Ramos (cell line): ENCODE data around the gene GLI2.

Source experiments
- in situ Hi-C: fragments of 300-500 bp; cut with MboI; formaldehyde crosslinking; loops from one replicate; pipeline ENCODE4 v1.14.3; 2022; ENCODE audit warnings: low sequenced_read_pairs; ENCODE audit not compliant: unreplicated experiment

The GLI2 gene

GRCh38 chr2:120750488-120751210 lies 15.0 kb downstream of the GLI2 start:
- in situ Hi-C loops, result no loop called here

- in situ Hi-C loops, result no loop called here
Measured at GRCh38 chr2:120751553-120751952, 15.9 kb downstream of the GLI2 start.

GRCh38 chr2:120754067-120754960 lies 18.6 kb downstream of the GLI2 start:
- in situ Hi-C loops, result no loop called here

- in situ Hi-C loops, result no loop called here
Measured at GRCh38 chr2:120758181-120759144, 22.8 kb downstream of the GLI2 start.

GRCh38 chr2:120759543-120760331 lies 24.1 kb downstream of the GLI2 start:
- in situ Hi-C loops, result no loop called here

- in situ Hi-C loops, result no loop called here
Measured at GRCh38 chr2:120760446-120761135, 24.9 kb downstream of the GLI2 start.

GRCh38 chr2:120761164-120761861 lies 25.6 kb downstream of the GLI2 start:
- in situ Hi-C loops, result no loop called here

GRCh38 chr2:120761911-120762310 lies 26.2 kb downstream of the GLI2 start:
- in situ Hi-C loops, result no loop called here

- in situ Hi-C loops, result no loop called here
Measured at GRCh38 chr2:120762341-120763061, 26.8 kb downstream of the GLI2 start.

GRCh38 chr2:120763508-120763907 lies 27.8 kb downstream of the GLI2 start:
- in situ Hi-C loops, result no loop called here

GRCh38 chr2:120763931-120764330 lies 28.3 kb downstream of the GLI2 start:
- in situ Hi-C loops, result no loop called here

- in situ Hi-C loops, result no loop called here
Measured at GRCh38 chr2:120764492-120764891, 28.8 kb downstream of the GLI2 start.

GRCh38 chr2:120764991-120765677 lies 29.5 kb downstream of the GLI2 start:
- in situ Hi-C loops, result no loop called here

GRCh38 chr2:120765678-120766469 lies 30.2 kb downstream of the GLI2 start:
- in situ Hi-C loops, result no loop called here

- in situ Hi-C loops, result no loop called here
Measured at GRCh38 chr2:120766470-120767351, 31.0 kb downstream of the GLI2 start.
